Left ventricle myocardium superior (tissue), 1 donor: ENCODE data around the gene GMFB. TPM values are rescaled to one million over a fixed set of nuclear protein-coding genes. Genes with fewer than 3 reads are reported as not detected.
"Not testable (repeated sequence)": the region's sequence is repeated elsewhere in the genome, so short reads cannot be mapped to it uniquely, and the experiment has no call there.

Experiments
- ATAC-seq: fragments of 200-7000 bp; cut with Tn5 transposase; one replicate; pipeline ENCODE4 v1.9.1; 2020; ENCODE audit warnings: mild to moderate bottlenecking, moderate library complexity
- DNase-seq: peaks from one replicate; pipeline ENCODE4 v3.0.0-alpha.2; 2020
- intact Hi-C: fragments of 100-400 bp; cut with micrococcal nuclease; formaldehyde crosslinking; loops from one replicate; pipeline ENCODE4 v1.11.0; 2022
- total RNA-seq: library from RNA; stranded (reverse); fragmentation: NEBNext Ultra II Directional; extraction: Animal tissue kit (Norgen Biotek cat#: 25700); gene quantifications from one replicate; pipeline ENCODE4 v1.2.1, GENCODE V29; 2021
- donor health status: DM: no; HTN: yes; CAD: no; lungs with severe emphysema.

Gene GMFB
- total RNA-seq, 1 donor from 2014 or later = 27.3 TPM

DNA sequence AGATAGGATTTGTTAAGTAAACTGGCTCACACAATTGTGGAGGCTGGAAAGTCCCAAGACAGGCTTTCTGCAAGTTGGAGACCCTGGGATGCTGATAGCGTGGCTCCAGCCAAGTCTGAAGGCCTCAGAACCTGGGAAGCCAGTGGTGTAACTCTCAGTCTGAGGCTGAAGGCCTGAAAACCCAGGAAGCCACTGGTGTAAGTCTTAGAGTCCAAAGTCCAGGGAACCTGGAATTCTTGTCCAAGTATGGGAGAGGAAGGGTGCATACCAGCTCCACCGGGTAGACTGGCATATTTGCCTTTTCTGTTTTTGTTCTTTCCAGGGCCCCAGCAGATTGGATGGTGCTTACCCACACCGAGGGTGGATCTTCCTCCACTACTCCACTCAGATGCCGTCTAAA, 18.1 kb downstream of the GMFB start:
- ATAC-seq (no peak), DNase-seq (no peak)
- intact Hi-C loops = no loop called here

DNA sequence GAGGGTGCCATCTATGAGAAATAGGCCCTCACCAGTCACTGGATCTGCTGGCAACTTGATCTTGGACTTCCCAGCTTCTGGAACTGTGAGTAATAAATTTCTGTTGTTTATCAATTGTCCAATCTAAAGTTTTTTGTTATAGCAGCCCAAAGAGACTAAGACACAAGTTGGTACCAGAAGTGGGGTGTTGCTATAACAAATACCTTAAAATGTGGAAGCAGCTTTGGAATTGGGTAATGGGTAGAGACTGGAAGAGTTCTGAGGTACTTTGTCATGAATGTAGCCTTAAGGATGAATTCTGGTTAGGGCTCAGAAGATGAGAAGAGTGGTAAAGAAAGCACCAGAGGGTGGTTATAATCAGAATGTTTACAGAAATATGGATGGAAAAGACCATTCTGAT, 21.5 kb downstream of the GMFB start:
- no peak for DNase-seq
- intact Hi-C loops = no loop called here
- ATAC-seq = no peak

DNA sequence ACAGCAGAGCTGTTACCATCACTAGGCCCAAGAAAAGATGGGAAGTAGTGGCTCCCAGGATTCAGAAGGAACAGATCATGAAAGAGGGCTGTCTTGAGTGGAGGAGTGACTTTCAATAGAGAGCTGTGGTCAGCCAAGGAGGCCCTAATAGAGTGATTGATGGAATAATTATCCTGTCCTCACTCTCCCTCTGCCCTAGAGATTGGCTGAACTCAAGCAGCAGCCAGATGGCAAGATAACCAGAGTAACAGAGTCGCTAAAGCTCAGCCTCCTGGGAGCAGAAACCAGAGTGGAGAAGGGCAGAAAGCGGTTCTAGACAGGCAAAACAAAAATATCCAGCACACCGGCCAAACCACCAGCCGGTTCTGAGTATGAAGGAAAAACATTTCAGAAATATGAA, 23.1 kb downstream of the GMFB start:
- DNase-seq (no peak), ATAC-seq (no peak)
- intact Hi-C loops = no loop called here

DNA sequence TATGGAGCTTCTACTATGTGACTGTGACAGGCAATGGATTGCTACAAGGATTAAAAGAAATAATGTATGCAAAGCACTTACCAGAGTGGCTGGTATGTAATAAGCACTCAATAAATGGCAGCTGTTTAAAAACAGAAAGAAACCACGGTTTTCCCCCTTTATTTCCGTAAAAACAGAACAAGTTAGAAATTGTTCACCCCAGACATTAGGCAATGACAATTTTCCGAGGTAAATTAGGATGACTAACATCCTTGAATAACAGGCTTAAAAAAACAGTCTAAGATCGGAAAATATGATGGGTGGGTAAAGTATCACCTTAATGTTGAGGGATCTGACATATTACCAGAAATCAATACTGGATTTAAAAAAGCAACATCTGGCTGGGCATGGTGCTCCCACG, 26.7 kb downstream of the GMFB start:
- intact Hi-C loops = no loop called here
- no peak for ATAC-seq
- no peak for DNase-seq

DNA sequence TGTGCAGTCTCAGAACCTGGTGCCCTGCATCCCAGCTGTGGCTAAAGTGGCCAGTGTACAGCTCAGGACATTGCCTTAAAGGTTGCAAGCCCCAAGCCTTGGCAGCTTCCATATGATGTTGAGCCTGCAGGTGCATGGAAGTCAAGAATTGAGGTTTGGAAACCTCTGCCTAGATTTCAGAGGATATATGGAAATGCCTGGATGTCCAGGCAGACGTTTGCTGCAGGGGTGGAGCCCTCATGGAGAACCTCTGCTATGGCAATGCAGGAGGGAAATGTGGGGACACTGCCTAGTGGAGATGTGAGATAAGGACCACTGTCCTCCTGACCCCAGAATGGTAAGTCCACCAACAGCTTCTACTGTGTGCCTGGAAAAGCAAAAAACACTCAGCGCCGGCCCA, 29.7 kb downstream of the GMFB start:
- intact Hi-C loops = no loop called here
- ATAC-seq (no peak), DNase-seq (no peak)

DNA sequence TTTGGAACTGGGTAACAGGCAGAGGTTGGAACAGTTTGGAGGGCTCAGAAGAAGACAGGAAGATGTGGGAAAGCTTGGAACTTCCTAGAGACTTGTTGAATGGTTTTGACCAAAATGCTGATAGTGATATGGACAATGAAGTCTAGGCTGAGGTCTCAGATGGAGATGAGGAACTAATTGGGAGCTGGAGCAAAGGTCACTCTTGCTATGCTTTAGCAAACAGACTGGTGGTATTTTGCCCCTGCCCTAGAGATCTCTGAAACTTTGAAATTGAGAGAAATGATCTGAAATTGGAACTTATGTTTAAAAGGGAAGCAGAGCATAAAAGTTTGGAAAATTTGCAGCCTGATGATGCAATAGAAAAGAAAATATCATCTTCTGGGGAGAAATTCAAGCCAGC, 30.2 kb downstream of the GMFB start:
- intact Hi-C loops, ATAC-seq, DNase-seq: not testable (repeated sequence)

DNA sequence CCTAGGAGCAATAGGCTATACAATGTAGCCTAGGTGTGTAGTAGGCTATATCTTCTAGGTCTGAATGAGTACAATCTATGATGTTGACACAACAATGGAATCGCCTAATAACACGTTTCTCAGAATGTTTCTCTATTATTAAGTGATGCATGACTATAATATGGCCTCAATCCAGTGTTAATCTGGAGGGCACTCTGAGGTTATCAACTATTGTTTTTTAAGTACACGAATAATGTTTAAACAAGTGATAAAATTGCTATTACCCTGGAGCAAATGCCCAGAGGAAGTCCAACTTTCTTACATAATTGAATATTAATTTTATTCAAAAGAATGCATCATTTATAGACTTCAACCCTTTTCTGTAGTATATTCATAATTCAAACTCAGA, 31.2 kb downstream of the GMFB start:
- ATAC-seq (no peak), DNase-seq (no peak)
- intact Hi-C loops = no loop called here

DNA sequence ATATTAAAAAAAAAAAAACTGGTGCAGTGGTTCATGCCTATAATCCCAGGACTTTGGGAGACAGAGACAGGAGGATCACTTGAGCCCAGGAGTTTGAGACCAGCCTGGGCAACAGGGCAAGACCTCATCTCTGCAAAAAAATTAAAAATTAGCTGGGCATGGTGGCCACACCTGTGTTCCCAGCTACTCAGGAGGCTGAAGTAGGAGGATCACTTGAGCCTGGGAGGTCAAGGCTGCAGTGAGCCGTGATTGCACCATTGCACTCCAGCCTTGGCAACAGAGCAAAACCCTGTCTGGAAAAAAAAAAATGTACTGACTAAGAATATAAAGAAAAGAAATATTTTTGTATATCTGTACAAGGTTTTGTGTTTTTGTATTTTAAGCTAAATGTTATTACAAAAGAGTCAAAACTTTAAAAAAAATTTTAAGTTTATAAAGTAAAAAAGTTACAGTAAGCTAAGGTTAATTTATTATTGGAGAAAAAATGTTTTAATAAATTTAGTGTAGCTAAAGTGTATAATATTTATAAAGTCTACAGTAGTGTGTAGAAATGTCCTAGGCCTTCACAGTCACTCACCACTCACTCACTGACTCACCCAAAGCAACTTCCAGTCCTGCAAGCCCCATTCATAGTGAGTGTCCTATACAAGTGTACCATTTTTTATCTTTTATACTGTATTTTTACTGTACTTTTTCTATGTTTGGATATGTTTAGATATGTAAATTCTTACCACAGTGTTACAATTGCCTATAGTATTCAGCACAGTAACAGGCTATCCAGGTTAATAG, 31.8 kb downstream of the GMFB start:
- DNase-seq, ATAC-seq, intact Hi-C loops: not testable (repeated sequence)

DNA sequence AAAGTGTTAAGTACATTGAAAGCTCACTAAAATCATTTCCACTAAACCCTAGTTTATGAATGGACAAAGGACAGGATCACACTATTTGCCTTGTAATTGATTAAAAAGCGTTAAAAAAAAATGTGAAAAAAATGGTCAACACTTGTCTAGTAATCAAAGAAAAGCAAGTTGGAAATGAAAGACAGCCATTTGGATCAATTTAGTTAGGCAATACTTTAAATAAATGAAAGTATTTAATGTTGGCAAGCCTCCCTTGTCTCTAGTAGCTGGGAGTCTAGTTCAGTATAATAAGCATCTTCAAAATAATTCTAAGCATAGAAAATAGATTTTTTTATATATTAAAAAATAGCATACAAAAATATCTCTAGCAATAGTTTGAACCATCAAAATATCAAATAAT, 33.4 kb downstream of the GMFB start:
- DNase-seq (no peak), ATAC-seq (no peak)
- intact Hi-C loops = no loop called here

DNA sequence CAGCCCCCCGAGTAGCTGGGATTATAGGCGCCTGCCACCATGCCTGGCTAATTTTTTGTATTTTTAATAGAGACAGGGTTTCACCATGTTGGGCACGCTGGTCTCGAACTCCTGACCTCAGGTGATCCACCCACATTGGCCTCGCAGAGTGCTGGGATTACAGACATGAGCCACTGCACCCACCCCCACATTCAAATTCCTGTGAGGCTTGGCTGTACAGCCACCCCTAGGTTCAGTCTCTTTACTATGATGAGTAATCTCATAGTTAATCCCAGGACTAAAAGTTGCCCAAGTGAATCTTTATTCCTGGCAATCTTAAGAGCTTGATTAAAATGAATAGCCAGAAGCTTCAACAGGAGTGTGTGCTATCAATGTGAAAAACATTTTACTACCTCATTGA, 34.8 kb downstream of the GMFB start:
- DNase-seq, intact Hi-C loops, ATAC-seq: not testable (repeated sequence)

DNA sequence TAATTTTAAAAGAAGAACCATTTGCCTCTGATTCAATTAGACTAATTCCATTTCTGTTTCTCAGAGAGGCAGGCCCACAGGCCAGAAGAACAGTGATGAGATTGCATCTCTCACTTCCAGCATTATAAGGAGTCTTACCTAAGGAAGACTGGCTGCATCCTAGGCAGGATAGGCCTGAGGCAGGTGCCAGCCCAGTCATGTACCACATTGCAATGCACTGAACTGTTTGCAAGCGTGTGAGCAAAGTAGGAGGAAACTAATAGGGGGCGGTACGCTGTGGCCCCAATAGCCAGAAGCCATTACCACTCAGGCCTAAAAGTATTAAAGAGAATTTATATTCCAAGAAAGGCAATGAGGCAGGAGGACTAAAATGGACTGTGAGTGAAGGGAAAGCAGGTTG, 35.5 kb downstream of the GMFB start:
- DNase-seq (no peak), ATAC-seq (no peak)
- intact Hi-C loops = no loop called here

DNA sequence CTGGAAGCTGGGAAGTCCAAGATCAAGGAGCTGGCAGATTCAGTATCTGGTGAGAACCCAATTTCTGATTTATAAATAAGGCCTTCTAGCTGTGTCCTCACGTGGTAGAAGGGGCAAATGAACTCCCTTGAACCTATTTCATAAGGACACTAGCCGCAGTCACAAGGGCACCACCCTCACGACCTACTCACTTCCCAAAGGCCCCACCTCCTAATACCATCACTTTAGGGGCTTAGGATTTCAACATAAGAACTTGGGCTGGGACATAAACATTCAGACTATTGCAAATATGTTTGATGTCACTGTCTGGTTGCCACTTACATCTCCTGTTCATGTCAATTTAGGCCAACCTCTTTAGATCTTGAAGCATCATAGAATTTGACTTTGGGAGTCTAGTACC, 36.8 kb downstream of the GMFB start:
- no peak for ATAC-seq
- DNase-seq = no peak
- intact Hi-C loops = no loop called here

DNA sequence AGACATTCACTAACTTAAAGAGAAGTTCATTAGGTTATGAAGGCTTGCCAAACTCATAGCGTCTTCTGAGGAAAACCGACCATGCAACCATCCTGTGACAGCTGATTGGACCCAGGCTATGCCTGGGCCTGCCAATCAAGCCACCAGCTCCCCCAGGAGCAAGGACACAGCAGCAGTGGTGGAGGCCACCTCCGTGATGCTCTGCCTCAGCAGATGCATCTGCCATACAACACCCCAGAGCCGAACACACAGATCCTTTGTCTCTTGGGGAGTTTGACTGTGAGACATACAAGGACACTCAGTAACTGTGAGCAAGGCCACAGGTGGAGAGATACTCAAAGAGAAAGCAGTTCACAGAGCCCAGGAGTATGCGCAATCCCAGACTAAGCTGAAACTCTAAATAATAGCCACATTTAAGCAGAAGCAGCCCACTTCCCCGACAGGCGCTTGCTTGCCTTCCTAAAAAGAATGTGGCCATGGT, 37.6 kb downstream of the GMFB start:
- DNase-seq (no peak), ATAC-seq (no peak)
- intact Hi-C loops = no loop called here

DNA sequence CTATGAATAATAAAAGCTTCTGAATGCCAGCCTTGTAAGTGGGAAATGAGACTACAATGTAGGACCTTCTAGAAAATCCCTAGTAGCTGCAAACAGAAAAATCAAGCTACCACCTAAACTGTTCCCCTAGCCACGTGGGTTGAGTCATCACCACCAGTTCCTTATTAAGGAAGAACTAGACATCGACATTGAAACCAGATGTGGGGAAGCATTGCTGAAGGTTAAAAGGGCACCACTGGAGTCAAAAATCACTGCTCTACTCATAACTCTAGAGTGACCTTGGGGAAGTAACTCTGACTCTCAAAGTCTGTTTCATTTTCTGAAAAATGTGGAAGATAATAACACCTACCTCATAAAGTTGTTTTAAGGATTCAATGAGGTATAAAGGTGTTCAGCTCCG, 38.2 kb downstream of the GMFB start:
- intact Hi-C loops = no loop called here
- no peak for DNase-seq
- no peak for ATAC-seq

DNA sequence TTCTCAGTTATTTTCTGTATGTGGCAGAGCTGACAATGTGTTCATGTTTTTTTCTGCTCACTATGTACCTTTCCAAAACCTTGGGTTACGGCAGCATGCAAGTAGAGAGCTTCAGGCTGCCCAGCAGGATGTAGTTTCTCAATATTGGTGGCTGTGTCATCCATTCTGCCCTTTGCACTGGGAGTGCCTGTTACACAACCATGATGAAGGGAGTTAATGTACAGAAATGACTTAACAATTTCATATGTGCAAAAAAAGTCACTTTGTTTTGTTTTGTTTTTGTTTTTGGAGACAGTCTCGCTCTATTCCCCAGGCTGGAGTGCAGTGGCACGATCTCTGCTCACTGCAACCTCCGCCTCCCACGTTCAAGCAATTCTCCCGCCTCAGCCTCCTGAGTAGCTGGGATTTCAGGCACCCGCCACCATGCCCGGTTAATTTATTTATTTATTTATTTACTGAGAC, 41.5 kb downstream of the GMFB start:
- ATAC-seq = no peak

DNA sequence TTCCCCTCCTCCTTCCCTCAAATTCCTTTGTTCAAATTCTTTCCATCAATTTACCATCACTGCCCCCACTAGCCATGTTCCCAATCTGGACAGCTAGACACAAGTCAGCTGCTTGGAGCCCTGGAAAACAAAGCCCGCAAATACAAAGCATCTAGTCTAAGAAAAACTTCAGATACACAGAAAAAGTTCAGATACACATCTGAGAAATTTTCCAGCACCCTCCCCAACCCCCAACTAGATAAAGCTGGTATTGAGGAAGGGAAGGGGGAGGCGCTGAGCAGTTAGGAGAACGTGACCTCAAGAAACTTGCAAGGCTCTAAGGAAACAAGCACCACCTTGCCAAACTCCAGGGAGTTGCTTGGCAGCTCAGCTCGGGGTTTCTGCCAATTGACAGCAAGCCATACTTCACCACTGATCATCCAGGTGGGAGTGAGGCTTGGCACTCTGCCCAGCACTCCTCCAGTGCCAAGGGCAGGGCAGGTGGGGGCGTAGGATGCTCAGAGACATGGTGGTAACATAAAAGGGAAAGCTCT, 42.6 kb downstream of the GMFB start:
- intact Hi-C loops = no loop called here
- ATAC-seq = peak; percentile 17
- peak; percentile 35 for DNase-seq

More for the DNA sequence above, 41.5 kb downstream of the GMFB start:
- DNase-seq = no peak
- intact Hi-C loops = no loop called here

DNA sequence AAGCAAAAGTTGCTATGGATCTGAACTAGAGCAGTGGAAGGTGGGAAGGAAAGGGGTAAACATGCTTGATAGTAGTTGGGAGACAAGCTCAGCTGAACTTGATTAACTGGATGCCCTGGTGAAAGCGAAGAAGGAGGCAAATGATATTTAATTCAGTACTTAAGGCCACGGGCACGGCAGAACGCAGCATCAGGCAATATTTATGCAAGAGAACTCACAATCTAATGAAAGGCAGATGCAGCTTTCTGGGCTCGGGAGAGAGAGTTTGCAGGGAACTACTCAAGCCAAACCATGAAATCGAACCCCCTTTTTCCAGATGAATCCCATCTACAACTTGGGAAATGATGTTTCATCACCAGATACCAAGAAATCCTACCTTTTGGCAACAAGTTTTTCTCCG, 44.1 kb downstream of the GMFB start:
- DNase-seq = no peak
- intact Hi-C loops = no loop called here
- no peak for ATAC-seq

DNA sequence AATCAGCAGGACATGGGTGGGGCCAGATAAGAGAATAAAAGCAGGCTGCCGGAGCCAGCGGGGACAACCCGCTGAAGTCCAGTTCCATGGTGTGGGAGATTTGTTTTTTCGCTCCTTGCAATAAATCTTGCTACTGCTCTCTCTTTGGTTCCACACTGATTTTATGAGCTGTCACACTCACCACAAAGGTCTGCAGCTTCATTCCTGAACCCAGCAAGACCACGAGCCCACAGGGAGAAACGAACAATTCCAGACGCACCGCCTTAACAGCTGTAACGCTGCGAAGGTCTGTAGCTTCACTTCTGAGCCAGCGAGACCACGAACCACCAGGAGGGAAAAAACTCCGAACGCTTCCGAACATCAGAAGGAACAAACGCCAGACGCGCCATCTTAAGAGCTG, 44.8 kb downstream of the GMFB start:
- ATAC-seq (no peak), DNase-seq (no peak)
- intact Hi-C loops = no loop called here

DNA sequence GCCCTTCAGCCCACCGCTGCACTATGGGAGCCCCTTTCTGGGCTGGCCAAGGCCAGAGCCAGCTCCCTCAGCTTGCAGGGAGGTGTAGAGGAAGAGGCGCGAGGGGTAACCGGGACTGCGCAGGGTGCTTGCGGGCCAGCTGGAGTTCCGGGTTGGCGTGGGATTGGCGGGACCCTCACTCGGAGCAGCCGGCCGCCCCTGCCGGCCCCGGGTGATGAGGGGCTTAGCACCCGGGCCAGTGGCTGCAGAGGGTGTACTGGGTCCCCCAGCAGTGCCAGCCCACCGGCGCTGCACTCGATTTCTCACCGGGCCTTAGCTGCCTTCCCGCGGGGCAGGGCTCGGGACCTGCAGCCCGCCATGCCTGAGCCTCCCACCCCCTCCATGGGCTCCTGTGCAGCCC, 45.8 kb downstream of the GMFB start:
- intact Hi-C loops, DNase-seq, ATAC-seq: not testable (repeated sequence)

DNA sequence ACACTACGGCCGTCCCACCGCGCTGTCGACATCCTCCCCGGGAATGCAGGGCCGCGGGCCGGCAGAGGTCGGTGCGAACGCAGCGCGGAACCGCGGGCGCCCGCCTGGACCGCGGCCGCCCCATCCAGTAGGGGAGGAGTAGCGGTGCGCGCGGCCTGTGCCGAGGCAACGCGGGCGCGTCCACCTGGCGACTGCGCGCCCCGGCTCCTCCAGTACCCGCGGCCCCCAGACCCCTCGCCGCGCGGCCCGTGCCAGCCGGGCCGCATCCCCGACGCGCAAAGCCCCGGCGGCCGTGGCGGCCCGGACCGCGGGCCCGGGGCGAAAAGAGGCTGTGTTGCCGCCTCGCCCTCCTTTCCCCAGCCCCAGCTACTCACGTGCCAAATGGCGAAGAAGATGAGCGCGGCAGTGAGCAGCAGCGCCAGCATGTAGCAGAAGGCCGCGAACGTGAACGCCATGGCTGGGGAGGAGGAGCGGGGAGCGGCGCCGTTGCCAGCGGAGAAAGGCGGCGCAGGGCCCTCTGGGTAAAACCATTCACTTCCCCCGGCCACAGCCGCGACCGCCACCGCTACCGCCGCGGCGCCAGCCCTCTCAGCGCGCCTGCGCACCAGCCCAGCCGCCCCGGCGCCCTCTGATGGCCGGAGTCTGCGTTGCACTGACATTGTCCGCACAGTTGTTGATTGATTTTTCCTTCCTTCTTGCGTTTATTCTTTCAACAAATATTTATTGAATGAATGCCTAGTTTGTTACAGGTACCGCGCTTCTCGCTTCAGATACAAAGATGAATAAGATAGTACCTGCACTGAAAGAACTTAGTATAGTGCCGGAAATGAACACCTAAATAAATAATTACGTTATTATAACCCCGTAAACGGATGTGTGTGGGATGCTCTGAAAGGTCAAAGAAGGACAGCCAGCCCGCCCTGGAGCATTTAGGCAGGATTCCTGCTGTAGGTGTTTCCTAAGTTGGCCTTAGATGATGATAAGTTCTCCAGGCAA, 47.6 kb downstream of the GMFB start, which contains the start of gene CNIH1:
TSS of gene CNIH1 (minus strand) at position 502 of the 996 bp plus-strand sequence. CDS start at position 455, 47 bp downstream.
- intact Hi-C loops = no loop called here
- DNase-seq (peak; percentile 95), ATAC-seq (peak; percentile 99)
